HG02938 (cell line): ENCODE results near the gene PDK3.

Experiments
- ATAC-seq: cut with Tn5 transposase; IDR thresholded peaks from one replicate; pipeline ENCODE4 v1.9.1; 2021; ENCODE audit warnings: mild to moderate bottlenecking, moderate library complexity; ENCODE audit not compliant: unreplicated experiment

PDK3 gene

DNA sequence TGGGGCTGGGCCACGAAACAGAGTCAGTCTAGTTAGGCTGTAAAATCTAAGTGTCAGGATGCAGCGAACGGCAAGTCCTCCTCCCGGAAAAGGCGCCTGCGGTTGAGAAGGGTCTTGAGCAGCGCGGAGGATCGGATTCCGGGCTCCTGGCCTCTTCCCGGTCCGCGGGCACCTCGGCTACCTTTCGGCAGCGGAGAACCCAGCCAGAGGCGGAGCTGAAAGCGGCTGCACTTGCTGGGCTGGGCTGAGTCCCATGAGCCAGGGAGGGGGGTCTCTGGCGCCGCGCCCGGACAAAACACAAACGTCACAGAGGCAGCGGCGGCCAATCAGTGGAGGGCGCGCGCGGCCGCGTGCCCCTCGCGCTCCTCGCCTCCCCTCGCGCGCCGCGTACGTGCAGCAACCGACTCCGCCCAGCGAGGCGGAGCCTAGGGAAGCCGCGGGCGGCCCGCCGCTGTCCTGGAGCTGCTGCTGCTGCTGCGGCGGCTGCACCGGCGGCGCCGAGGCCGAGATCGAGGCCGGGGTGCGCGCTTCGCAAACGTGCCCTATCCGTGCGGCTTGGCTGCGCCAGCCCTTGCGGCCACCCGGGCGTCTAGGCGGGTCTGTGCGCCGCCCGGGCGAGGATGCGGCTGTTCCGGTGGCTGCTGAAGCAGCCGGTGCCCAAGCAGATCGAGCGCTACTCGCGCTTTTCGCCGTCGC is at the start of gene PDK3:
PDK3 (plus strand) TSS at position 451 of the 696 bp plus-strand sequence; CDS start at position 621, 170 bp downstream.
- ATAC-seq, result peak; percentile 95

DNA sequence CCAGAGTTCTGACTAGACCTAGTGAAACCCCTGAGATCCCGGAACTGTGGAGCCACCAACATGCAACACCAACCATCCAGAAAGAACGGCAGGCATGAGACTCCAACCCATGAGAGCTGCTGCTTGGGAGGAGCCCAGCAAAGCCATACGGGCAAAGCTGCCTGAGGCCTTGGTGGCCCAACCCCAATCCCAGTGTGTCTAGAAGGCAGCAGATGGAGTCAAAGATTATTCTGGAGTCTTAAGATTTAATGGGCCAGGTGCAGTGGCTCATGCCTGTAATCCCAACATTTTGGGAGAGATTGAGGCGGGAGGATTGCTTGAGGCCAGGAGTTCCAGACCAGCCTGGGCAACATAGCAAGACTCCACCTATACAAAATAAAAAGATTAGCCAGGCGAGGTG is 49.2 kb upstream of the PDK3 start:
- ATAC-seq, result no peak

DNA sequence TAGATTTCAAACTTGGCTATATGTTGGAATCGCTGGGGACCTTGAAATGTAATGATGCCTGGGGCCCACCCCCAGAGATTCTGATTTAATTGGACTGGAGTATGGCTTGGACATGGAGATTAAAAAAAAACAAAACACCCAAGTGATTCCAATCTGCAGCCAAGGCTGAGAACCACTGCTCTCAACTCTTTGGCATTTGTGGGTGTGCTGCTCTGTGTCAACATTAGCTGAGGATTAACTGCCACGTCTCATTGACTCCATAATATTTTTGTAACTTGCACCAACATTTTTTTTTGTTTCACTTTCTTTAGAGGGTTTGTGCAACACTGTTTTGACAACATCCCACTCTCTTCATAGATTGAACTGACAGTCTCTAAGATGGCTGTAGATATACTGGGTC is 41.1 kb upstream of the PDK3 start:
- ATAC-seq, result no peak

DNA sequence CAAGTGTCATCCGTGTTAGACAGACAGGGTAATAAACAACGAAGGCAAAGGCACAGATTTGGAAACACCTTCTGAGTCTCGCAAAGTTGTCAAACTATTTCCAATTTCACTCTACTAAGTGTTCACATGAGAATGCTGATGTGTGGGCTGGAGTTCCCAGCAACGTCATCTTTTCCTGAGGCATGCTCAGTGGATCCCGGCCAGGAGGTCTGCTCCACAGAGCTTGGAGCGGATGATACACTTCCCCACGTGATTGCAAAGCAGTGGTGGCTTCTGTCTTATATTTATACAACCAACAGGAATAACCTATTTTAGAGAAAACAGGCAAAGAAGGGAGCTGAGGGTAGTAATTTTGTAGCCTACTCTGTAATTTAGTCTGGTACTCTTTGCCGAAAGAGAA is 40.1 kb upstream of the PDK3 start:
- ATAC-seq, result no peak

DNA sequence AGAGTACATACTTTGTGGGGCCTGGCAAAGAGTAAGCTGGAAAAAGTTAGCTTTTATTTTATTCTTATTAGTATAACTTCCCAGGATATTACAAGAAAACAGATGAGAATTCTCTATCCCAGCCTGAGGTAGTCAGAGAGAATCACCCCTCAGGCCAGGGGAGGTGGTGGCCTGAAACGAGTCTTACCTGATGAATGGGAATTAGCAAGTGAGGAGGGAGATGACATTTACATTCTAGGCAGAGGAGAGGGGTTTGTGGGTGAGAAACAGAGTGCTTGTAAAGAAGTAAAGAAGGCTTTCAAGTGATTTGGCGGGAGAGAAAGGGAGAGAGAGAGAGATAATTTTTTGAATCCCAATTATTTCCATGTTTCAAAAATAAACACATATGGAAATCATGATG is 39.3 kb upstream of the PDK3 start:
- no peak for ATAC-seq

DNA sequence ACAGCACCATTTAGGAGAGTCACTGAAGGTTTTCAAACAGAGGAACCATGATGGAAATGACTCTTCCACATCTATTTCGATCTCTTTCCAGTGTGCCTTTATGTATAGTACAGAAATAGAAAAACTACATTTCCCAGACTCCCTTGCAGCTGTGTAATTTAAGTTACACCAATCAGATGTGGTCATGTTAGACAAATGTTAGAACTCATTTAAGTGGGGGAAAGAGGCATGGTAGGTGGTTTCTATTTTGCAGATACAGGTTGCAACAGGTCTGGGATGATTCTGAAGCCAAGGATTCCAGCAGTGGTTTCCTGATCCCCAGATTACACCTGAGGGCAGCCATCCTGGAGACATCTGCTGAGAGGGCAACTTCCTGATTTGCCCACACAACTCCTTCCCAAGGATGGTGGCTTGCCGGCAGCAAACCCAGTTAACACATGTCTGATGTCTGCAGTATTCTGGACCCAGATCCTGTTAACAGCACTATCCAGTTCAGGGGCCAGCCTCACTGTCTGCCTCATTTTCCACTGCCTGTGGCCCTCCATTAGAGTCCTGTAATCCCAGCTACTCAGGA is 38.7 kb upstream of the PDK3 start:
- ATAC-seq, result no peak

DNA sequence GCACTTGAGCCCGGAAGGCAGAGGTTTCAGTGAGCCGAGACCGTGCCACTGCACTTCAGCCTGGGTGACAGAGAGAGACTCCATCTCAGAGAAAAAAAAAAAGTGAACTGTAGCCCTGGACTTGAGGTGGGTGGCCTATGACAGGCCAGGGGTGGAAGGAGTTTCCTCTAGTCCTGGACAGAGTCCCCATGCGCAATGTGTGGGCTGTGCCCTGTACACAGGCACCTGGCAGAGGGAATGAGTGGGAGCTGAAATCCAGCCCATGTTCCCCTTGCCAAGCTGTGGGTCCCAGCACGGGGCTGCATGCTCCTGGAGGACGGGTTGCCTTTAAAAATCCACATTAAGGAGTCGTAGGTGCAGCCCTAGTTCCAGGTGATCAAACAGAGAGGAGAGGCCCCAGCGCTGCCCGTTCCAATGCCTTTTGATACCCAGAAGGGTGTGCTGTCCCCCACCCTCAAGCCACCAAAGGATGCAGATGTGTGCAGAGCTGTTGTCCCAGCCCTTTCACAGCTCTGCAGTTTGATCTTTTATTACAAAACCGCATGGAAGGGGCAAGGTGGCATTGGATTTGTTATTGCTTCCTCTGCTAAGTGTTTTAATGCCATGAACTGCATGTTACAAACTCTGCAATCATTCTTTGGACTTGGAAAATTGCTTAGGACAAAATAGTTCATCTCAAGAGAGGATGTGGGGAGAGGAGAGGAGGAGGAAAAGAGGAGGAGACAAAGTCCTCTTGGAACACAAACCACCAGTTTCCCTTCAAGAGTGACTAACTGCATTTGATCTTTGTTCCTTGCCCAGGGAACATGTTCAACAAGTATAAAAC is 38.0 kb upstream of the PDK3 start:
- ATAC-seq, result no peak

DNA sequence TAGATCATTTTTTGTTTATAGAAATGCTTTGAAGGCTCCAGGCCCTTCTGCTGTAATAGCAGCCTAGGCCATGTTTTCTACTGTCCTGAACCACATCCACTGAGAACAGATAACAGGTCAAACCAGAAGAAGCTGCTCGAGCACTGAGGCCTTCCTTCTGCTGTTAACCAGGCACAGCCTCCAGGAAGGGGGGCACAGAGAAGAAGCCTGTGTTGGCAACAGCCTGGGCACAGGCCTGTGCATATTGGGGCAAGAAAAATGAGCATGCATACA is 37.4 kb upstream of the PDK3 start:
- ATAC-seq, result no peak

DNA sequence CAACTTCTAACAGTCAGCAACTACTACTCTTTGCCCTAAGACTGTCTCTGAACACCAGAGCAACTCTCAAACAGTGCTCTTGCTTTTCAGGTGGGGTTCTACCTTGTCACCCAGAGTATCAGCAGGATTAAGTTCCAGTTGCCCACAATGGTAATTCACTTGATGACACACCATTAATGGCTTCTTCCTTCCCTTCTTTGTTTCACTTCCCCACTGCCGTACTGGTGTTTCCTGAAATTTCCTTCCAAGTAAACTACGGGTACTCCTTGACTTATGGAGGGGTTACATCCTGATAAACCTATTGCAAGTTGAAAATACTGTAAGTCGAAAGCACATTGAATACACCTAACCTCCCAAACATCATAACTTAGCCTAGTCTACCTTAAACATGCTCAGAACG is 36.6 kb upstream of the PDK3 start:
- no peak for ATAC-seq

DNA sequence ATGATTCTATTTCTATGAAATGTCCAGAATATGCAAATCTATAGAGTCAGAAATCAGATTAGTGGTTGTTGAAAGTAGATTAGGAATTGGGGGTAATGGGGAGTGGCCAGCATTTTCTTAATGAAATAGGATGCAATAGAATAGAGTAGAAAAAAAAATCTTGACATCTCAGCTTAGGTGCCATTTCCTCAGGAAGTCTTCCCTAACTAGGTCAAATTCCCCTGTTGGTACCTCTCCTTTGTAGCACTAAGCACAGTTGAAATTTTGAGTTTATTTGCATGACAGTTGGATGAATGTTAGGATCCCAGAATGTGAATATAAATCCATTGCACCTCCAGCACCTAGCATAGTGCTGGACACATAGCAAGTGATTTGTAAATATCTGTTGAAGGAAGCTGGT is 30.0 kb upstream of the PDK3 start:
- ATAC-seq, result no peak

DNA sequence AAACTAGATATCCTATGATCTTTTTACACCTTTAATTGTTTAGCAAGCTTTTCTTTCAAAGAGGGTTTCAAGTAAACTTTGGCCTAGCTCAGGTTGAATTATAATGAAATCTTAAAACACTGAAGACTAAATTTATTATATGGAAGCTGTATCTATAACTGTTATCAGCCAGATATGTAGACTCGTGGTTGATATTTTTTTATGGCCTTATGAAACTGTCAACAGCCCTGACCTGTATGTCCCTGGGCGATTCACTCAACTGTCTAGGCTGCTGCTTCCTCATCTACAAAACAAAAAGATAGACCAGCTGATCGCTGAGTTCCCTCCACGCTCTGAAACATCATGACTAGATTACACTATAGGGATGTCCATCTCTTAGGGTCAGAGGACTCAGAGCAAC is 21.2 kb upstream of the PDK3 start:
- no peak for ATAC-seq

DNA sequence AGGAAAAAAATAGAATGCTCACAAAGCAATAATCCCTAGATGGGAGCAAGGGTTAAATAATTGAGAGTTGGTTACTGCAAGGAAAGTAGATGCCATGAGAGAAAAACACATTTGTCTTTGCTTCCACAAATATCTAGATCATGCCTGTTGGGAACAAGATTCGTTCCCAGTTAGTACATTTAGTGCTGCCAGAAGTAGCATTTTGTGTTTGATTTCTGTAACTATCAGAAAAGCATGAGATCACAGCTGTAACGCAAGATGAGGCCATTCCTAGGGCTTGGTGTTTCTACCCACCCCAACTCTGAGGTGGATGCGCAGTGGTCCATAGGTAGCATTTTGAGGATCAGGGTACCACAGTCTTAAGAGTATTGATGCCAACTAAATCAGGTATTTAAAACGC is 20.4 kb upstream of the PDK3 start:
- no peak for ATAC-seq

DNA sequence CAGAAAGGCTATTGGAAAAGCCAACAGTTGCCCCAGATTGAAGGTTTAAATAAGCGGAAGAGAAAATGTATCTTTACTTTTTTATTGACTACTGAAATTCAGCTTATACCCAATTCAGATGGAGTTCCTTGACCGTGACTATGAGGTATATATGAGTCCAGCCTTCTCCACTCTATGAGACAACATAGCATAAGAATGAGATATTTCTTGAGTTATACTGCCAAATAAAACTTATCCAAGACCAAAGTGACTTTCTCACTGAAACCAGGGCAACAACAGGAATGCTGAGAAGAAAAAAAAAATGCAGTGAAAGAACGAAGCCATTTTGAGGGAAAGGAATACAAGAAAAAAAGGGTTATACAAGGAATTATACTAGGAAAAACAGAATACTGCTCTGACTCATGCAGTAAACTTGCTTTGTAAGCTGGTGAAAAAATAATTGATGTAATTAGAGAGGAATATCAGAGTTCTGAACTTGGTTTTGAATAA is 16.3 kb upstream of the PDK3 start:
- no peak for ATAC-seq

DNA sequence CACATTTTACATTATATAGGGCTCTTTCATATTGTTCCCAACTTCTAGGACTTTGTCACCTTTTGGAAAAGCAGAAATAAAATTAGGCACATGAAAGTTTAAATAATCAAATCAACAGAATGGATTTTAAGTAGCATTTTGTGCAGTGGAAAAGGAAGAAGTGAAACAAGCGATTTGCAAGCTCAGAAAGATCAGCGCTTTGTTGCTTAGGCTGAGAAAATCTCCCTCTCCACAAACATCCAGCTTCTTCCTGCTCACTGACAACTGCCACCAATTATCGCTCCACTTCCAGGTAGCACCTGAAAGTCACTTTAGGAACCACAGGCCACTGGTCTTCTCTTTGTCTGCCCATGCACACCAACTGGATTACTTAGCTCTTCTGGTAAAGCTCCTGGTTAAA is 2.0 kb upstream of the PDK3 start:
- no peak for ATAC-seq

DNA sequence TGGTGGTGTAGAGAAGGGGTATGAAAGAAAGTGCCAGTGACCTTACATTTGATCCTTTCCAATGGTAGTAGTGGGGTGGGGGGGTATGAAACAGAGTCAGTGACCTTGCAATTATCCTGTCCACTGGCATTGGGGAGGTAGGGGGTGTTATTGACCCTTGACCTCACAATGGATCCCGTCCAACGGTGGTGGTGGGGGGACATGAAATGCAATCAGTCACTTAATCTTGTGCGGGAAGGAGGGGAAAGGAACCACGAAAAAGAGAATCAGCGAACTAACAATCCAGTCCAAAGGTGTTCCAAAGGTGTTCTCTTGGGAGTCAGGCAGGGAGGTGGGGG is 619 bp upstream of the PDK3 start:
- ATAC-seq, result no peak

DNA sequence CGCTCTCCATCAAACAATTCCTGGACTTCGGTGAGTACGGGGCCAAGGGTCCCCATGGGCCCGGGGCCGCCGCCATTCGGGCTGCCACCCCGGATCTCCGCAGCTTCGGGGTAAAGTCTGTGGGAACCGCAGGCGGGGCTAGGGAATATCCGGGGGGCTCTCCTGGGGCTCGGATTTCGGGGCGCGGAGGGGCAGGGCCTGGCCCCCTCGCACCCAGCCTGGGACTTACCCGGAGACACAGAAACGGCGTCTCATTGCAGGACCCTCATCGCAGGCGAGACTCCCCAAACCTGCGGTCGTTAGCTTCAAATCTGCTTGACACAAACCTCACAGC is 413 bp downstream of the PDK3 start:
- peak; percentile 16 for ATAC-seq

DNA sequence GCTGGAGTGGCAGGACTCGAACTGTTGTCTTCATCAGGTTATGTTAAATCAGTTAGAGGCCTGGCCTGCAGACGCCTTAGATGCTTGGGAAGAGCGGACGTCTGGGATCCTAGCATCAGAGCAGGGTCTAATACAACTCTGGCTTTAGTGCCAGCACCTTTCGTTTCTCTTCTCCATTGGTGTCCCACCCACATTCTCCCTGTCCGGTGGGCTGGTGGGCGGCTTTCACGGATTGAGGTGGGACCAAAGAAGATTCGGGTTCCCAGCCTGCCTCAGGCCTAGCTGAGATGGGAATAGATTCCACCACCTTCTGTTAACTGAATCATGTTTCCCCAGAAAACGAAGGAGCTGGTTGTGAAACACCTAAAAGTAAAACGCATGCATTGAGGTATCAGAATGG is 939 bp downstream of the PDK3 start:
- ATAC-seq, result no peak

DNA sequence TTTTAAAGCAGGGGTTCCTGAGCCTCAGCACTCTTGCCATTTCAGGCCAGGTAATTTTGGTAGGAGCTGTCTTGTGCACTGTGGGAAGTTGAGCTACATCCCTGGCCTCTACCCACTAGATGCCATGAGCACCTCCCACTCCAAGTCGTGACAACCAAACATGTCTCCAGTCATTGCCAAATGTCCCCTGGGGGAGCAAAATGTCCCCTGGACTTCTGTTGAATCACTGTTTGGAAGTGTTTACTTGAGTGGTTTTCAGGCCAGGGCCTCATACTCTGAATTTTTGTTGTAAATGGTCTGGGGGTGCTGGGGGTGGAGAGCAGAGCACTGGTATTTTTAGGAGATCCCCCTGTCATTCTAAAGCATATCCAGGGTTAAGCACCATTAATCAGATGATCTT is 3.2 kb downstream of the PDK3 start:
- ATAC-seq, result no peak

DNA sequence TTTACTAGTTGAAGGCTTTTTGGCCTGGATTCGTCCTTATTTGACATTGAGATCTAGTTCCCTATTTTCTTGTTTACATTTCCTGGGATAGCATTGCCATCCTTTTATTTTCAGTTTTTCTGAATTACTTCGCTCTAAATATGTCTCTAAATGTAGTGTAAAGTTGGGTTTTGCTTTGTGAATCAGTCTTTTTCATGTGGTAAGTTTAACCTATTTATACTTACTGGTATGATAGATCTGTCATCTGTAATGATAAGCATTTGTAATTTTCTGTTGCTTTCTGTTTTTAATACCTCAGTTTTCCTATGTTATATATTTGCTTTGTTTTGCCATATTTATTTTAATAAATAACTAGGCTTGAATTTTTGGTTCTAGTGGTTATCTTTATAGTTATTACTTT is 6.7 kb downstream of the PDK3 start:
- no peak for ATAC-seq

DNA sequence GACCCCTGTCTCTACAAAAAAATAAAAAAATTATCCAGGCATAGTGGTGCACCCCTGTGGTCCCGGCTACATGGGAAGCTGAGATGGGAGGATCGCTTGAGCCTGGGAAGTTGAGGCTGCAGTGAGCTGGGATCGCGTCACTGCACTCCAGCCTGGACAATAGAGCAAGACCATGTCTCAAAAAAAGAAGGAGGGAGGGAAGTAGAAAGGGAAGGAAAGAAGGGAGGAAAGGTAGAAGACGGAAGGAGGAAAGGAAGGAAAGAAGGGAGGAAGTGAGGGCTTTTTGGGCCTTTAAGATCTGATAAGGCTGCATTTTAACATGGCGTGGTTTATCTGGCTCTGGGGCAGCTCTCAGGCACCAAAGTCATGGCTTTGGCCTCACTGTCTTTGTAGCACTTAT is 10.4 kb downstream of the PDK3 start:
- no peak for ATAC-seq

DNA sequence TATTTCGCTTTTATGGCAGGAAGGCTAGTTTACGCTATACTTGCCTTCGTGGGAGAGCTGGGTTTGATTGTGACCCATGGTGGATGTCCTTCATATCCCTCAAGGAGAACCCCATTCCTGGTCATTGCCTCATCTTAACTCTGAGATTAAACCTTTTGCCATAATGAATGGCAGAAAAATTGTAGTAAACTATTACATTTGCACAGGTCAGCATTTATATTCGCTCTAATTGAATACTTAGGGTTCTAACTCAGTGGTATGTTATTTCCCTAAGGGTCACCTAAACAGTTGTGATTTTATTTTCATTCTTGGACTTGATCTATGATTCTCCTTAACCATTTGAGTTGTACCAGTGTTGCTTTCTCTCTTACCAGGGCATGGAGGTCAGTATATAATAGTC is 13.4 kb downstream of the PDK3 start:
- ATAC-seq, result no peak

DNA sequence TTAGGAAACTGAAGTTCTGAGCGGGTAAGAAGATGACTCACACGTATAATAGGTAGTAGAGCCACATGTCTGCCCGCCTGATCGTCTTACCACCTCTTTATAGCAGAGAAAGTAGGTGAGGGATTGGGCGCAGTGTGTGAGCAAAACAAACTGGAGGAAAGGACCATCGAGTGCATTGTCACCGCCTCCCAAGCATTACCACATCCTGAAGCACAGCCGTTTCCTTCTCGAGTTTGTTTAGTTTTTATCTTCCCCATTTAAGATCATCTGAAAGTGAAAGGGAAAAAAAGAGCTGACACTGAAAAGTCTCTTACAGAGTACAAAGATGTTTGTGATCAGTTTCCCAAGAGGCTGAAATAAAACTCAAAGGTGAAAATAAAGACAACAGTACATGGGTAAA is 14.8 kb downstream of the PDK3 start:
- peak; percentile 94 for ATAC-seq
